ENCODE measurements around the gene CISD1.

- no peak for TF ChIP-seq REST (IDR thresholded peaks at IDR 0.05; ENCODE audit: insufficient read depth in 1 of 2, low read depth in 2 of 2, low read length in 2 of 2)
- no peak for TF ChIP-seq SIN3A (IDR thresholded peaks at IDR 0.05; ENCODE audit: borderline replicate concordance, insufficient read depth, low read length)
- TF ChIP-seq TAF1 (IDR thresholded peaks at IDR 0.05; ENCODE audit: borderline replicate concordance, insufficient read depth, low read length), result no peak
- TF ChIP-seq POLR2AphosphoS5 (IDR thresholded peaks at IDR 0.05; ENCODE audit: low read depth, low read length), result no peak
Measured at GRCh38 chr10:58241346-58241745, 27.6 kb upstream of the CISD1 start.
